Muscle layer of colon (tissue), 2 donors: ENCODE measurements around the gene FMN1.

Experiments
- H3K27ac ChIP-seq: one replicate; pipeline ENCODE4 v1.7.0; 2013; ENCODE audit warnings: low read depth, mild to moderate bottlenecking, low read length, moderate library complexity
- H3K27me3 ChIP-seq, 2 donors: one replicate each; pipeline ENCODE4 v1.7.0; 2013; ENCODE audit warnings: low read length in 2 of 2, mild to moderate bottlenecking in 2 of 2; ENCODE audit not compliant: insufficient read depth in 2 of 2, control insufficient read depth in 1 of 2
- H3K36me3 ChIP-seq: one replicate; pipeline ENCODE4 v1.7.0; 2013; ENCODE audit warnings: mild to moderate bottlenecking, low read length; ENCODE audit not compliant: insufficient read depth
- H3K4me1 ChIP-seq: one replicate; pipeline ENCODE4 v1.7.0; 2013; ENCODE audit warnings: mild to moderate bottlenecking, low read length; ENCODE audit not compliant: insufficient read depth
- H3K4me3 ChIP-seq, 2 donors: one replicate each; pipeline ENCODE4 v1.7.0; 2013; ENCODE audit warnings: low read length in 2 of 2, low read depth in 1 of 2, mild to moderate bottlenecking in 1 of 2, moderate library complexity in 1 of 2
- H3K9ac ChIP-seq: one replicate; pipeline ENCODE4 v1.7.0; 2013; ENCODE audit warnings: low read length
- H3K9me3 ChIP-seq: one replicate; pipeline ENCODE4 v1.7.0; 2013; ENCODE audit warnings: mild to moderate bottlenecking, low read length
- donor health status: abdominal sarcoma.
- donor health status: Adenocarcinoma of cecum.

The FMN1 gene

DNA sequence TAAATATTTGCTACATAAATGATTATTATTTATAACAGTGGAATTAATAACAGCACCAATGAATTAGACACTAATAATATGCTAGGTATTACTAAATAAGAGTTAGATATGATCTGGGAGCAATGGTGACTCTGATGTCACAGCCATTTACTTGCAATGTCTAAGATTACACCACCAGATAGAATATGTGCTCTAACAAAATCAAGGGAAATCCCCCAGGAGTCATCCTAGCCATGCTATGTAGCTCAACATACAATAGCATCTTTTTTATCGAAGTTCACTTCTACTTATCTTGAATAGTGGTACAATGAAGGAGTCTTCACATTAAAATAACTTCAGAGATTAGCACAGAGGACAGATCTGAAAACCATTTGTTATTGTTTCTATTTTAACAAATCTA is 154.0 kb downstream of the FMN1 start:
- Histone ChIP-seq H3K4me1 (no peaks in the 10 kb centered on the region), H3K9ac (no peak overlapping the region), H3K27me3 (no peaks in the 10 kb centered on the region), H3K27ac (no peak overlapping the region), H3K9me3 (no peaks in the 10 kb centered on the region), H3K36me3 (no peaks in the 10 kb centered on the region), H3K4me3 (no peak overlapping the region)

DNA sequence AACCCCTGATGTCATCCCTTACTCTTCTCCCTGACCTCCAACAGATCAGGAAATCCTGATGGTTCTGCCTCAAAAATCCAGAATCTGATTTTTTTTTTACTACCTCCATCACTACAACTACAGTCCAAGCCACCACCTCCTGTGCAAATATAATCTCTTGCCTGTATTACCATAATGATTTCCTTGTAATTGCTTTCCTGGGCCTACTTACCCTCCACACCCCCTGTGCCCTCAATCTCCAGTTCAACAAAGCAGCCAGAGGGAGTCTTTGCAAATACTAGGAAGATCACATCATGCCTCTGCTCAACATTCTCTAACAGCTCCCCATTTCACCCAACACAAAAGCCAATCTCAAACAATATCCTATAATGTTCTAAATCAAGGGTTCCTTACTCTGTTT is 159.9 kb downstream of the FMN1 start:
- Histone ChIP-seq H3K27me3 (no peaks in the 10 kb centered on the region), H3K27ac (no peak overlapping the region), H3K9me3 (no peaks in the 10 kb centered on the region), H3K9ac (no peak overlapping the region), H3K36me3 (no peaks in the 10 kb centered on the region), H3K4me3 (no peak overlapping the region), H3K4me1 (no peaks in the 10 kb centered on the region)

DNA sequence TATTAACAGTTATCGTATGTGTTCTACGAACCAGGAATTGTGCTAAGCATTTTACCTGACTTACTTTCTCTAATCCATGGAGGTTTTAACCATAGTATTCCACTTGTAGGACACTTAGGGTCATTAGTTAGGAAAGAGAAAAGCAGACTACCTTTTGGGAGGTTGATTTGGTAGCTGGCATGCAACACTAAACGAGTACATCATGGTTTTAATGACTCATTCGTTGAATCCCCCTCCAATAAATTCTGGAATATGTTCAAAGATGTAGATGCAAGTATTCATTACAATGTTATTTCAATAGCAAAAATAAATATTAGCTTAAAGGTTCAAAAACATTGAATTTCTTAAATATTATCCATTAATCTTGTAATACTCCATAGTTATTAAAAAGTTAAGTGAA is 162.5 kb downstream of the FMN1 start:
- H3K4me1 ChIP-seq, result no peaks in the 10 kb centered on the region
- H3K9me3 ChIP-seq, result no peaks in the 10 kb centered on the region
- H3K4me3 ChIP-seq, result no peak overlapping the region
- H3K27me3 ChIP-seq, result no peaks in the 10 kb centered on the region
- H3K9ac ChIP-seq, result no peak overlapping the region
- no peaks in the 10 kb centered on the region for H3K36me3 ChIP-seq
- H3K27ac ChIP-seq, result no peak overlapping the region

DNA sequence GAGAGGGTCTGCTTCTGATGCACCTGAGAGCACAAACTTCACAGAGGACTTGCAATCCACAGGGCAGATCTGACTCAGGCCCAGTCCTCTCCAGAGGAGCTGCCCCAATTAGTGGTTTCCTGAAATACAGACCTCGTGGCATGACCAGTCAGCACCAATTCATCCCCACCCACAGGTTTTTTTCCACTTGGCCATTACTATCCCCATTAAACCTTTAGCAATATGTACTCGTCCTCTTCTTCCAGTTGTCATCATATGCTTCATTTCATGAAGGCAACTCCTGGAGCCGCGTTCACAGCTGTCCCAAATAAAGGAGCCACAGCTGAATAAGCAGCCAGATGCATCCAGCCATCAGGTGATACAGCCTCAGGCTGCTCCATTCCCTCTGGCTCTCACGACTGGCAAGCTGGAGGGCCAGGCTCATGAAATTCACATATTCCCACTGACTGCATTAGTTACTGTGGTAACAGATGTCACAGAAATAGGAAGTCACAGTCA is 163.1 kb downstream of the FMN1 start:
- Histone ChIP-seq H3K9ac (no peak overlapping the region), H3K4me3 (no peak overlapping the region), H3K9me3 (no peaks in the 10 kb centered on the region), H3K27ac (no peak overlapping the region), H3K27me3 (no peaks in the 10 kb centered on the region), H3K36me3 (no peaks in the 10 kb centered on the region), H3K4me1 (no peaks in the 10 kb centered on the region)

DNA sequence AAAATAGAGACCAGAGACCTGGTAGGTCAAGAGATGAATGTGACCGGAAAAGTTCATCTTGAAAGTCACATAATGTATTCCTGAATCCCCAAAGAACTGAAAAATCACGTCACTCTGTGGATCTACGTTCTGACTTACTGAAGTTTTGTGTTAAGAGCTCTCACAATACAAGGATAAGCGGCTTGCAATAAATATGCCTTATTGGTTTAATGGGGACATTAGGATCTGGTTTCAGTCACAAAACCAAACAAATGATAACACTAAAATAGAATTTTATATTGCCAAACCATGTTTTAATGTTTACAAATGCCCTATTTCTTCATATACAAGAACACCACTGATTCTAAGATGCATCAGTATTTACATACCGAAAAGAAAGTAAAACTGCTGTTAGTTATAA is 164.2 kb downstream of the FMN1 start:
- Histone ChIP-seq H3K9ac (no peak overlapping the region), H3K27me3 (no peaks in the 10 kb centered on the region), H3K27ac (no peak overlapping the region), H3K9me3 (no peaks in the 10 kb centered on the region), H3K36me3 (no peaks in the 10 kb centered on the region), H3K4me1 (no peaks in the 10 kb centered on the region), H3K4me3 (no peak overlapping the region)

DNA sequence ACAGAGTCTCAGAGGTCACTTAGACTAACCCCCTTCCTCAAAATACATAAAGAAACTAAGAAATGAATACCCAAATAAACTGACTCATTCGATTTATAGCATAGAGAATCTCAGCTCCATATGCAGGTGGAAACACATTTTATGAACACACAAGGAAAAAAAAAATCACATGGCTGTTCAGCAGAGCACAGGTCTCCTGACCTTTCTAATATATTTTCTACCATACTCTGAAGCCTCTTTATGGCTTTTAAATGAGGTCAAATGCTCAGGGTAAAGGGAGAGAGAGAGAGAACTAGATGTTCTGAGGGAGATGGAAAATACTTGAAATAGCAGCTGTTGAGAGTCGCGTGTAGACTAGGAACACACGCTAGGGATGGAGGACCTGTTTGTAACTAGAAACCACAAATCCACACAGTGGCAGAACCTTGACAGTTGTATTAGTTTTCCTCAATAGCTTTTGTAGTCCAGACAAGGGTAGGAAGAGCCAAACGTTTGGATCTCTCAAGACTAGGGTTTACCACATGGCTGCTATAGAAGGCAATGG is 165.3 kb downstream of the FMN1 start:
- no peaks in the 10 kb centered on the region for H3K9me3 ChIP-seq
- H3K4me1 ChIP-seq, result no peaks in the 10 kb centered on the region
- no peak overlapping the region for H3K27ac ChIP-seq
- no peaks in the 10 kb centered on the region for H3K27me3 ChIP-seq
- H3K36me3 ChIP-seq, result no peaks in the 10 kb centered on the region
- no peak overlapping the region for H3K4me3 ChIP-seq
- H3K9ac ChIP-seq, result no peak overlapping the region

DNA sequence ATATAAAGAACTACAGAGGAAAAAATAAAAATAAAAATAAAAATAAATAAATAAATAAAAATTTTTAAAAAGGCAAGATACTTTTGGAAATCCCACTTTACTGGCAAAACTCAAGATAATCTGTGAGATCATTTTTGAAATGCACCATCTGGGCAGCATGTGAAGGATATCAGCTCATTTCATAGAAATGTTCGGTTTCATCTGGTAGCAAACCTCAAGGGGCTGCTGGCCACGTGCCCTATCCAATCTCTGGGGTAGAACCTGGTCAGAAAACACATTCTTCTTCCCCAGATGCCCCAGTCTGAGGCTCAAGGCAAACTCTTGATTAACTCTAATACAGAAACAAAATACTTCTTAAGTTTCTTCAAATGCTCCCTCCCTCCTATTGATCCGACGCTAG is 166.0 kb downstream of the FMN1 start:
- Histone ChIP-seq H3K27ac (no peak overlapping the region), H3K9me3 (no peaks in the 10 kb centered on the region), H3K27me3 (no peaks in the 10 kb centered on the region), H3K4me1 (no peaks in the 10 kb centered on the region), H3K9ac (no peak overlapping the region), H3K4me3 (no peak overlapping the region), H3K36me3 (no peaks in the 10 kb centered on the region)

DNA sequence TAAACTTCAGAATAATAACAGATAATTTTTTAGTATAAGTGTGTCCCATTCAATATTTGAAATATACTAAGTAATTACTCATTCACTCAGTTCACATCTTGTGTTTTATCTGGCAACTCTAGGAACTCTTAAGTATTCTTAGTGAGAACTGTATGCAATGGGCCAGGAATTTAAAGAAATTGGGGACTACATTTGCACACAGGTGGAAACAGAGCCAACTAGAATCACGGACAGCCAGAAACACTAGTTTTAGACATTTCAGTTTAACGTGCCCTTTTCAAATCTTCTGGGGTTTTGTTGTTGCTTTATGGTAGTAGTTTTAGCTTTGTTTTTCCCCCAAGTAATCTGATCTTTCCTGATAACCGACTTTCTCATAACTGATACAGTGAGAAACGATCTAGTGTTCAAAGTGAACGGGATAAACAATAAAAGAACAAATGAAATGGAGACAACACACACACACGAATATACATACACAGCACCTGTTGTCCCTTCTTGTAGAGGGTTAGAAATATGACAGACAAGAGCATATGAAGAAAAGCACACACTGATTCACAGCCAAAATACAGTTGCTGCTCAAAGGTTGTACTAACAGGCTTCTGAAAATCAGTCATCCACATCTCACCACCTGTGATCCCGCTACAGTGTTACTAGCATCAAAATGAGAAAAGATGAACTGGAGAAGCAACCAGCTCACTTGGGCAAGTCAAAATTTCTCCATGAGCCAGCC is 167.0 kb downstream of the FMN1 start:
- Histone ChIP-seq H3K27ac (no peak overlapping the region), H3K27me3 (no peaks in the 10 kb centered on the region), H3K4me3 (no peak overlapping the region), H3K9me3 (no peaks in the 10 kb centered on the region), H3K4me1 (no peaks in the 10 kb centered on the region), H3K9ac (no peak overlapping the region), H3K36me3 (no peaks in the 10 kb centered on the region)

DNA sequence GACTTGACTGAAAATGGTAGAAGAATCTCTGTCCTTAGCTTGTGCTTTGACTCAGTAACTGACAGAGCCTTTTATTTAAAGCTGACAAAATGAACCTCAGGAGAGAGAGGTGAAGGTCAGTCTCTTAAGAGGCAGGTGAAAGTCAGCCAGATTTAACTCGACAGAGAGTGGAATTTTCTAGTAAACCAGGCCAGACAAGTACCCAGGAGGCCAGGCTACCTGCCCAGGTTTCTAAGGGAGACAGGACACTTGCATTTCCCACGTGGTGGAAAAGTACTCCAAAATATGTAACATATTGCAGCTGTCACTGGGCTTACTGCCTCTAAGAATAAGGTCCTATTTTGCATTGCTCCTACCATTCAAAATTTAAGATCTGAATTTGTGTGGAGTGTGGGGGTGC is 167.9 kb downstream of the FMN1 start:
- H3K36me3 ChIP-seq, result no peaks in the 10 kb centered on the region
- H3K27ac ChIP-seq, result no peak overlapping the region
- no peaks in the 10 kb centered on the region for H3K27me3 ChIP-seq
- no peak overlapping the region for H3K4me3 ChIP-seq
- no peaks in the 10 kb centered on the region for H3K4me1 ChIP-seq
- no peak overlapping the region for H3K9ac ChIP-seq
- H3K9me3 ChIP-seq, result no peaks in the 10 kb centered on the region

DNA sequence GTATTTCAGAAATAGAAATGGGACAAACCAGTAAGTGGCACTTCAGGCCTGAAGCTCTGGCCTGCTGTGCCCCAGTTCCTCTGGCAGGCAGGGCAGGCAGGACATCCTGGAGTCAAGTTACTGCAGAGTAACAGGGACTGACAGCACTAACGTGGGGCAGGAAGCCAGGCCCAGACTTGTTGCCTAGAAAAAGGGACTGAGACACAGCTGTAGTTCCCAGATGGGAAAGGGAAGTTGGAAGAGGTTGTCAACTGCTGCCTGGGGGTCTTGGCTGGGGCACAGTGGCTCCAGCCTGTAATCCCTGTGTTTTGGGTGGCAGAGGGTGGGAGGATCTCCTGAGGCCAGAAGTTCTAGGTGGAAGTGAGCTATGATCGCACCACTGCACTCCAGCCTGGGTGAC is 171.9 kb downstream of the FMN1 start:
- Histone ChIP-seq H3K36me3 (no peaks in the 10 kb centered on the region), H3K4me3 (no peak overlapping the region), H3K4me1 (no peaks in the 10 kb centered on the region), H3K9ac (no peak overlapping the region), H3K9me3 (no peaks in the 10 kb centered on the region), H3K27me3 (no peaks in the 10 kb centered on the region), H3K27ac (no peak overlapping the region)

DNA sequence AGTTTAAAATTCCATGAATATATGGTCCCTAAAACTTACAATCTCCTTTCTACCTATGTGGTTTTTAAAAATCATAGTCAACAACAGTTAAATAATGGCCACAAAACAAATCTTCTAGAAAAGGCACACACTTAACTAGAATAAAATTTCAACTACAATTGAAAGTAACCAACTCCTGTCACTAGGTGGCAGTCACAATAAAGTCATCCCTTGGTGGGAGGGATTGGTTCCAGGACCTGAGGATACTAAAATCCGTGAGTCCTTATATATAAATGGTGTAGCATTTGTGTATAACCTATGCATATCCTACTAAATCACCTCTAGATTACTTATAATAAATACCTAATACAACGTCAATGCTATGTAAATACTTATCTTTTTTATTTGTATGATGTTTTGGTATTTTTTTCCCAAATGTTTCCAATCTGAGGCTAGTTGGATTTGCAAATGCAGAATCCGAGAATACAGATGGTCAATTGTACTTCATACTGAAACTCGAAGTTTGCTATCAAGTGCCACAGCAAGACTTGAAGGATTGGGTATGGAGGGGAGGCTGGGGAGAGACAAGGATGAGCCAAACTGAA is 172.6 kb downstream of the FMN1 start:
- H3K36me3 ChIP-seq, result no peaks in the 10 kb centered on the region
- H3K4me1 ChIP-seq, result no peaks in the 10 kb centered on the region
- no peak overlapping the region for H3K9ac ChIP-seq
- no peaks in the 10 kb centered on the region for H3K9me3 ChIP-seq
- H3K4me3 ChIP-seq, result no peak overlapping the region
- no peak overlapping the region for H3K27ac ChIP-seq
- H3K27me3 ChIP-seq, result no peaks in the 10 kb centered on the region
